B cell (primary cell): ENCODE measurements around the gene RPTOR.

ENCODE experiments used
- EZH2 ChIP-seq: IDR thresholded peaks from 2 replicates; pipeline ENCODE4 v1.6.1; 2012; ENCODE audit warnings: borderline replicate concordance, low read depth, mild to moderate bottlenecking, moderate library complexity, low read length; ENCODE audit not compliant: insufficient read depth, poor library complexity, severe bottlenecking
- TF ChIP-seq, protein P1 (sequence below): fragments of 200-600 bp; IDR thresholded peaks from one replicate; pipeline ENCODE4 v1.8.0; 2022; ENCODE audit warnings: antibody characterized with exemption, mild to moderate bottlenecking

DNA sequence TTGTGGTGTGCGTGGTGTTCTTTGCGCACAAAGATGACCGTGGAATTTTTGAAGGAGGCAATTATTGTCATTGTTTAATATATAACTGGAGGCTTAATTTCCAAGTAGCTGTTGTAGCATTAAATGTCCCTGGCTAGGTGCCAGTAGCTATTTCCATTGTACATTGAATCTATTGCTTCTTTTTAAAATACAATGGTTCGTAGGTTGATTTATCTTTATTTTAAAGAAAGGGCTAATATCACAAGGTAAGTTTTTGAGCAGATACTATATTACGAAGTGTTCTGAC, 127.1 kb downstream of the RPTOR start:
- TF ChIP-seq, protein P1, sequence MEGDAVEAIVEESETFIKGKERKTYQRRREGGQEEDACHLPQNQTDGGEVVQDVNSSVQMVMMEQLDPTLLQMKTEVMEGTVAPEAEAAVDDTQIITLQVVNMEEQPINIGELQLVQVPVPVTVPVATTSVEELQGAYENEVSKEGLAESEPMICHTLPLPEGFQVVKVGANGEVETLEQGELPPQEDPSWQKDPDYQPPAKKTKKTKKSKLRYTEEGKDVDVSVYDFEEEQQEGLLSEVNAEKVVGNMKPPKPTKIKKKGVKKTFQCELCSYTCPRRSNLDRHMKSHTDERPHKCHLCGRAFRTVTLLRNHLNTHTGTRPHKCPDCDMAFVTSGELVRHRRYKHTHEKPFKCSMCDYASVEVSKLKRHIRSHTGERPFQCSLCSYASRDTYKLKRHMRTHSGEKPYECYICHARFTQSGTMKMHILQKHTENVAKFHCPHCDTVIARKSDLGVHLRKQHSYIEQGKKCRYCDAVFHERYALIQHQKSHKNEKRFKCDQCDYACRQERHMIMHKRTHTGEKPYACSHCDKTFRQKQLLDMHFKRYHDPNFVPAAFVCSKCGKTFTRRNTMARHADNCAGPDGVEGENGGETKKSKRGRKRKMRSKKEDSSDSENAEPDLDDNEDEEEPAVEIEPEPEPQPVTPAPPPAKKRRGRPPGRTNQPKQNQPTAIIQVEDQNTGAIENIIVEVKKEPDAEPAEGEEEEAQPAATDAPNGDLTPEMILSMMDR = no peak
- no peak for TF ChIP-seq EZH2
